Neuronal stem cell (in vitro differentiated cells): ENCODE results near the gene MBOAT1.

Source experiments
- DNase-seq: peaks from one replicate; pipeline ENCODE4 v3.0.0-alpha.2; 2013; ENCODE audit warnings: low spot score
- H2AFZ ChIP-seq: one replicate; pipeline ENCODE4 v1.6.1; 2013; ENCODE audit warnings: mild to moderate bottlenecking, low read length, inconsistent platforms
- H2AK5ac ChIP-seq: 2 replicates; pipeline ENCODE4 v1.6.1; 2013; ENCODE audit warnings: low read depth, mild to moderate bottlenecking, inconsistent platforms, low read length, moderate library complexity, mixed read lengths
- H2BK120ac ChIP-seq: 2 replicates; pipeline ENCODE4 v1.6.1; 2013; ENCODE audit warnings: low read depth, mild to moderate bottlenecking, inconsistent platforms, low read length, moderate library complexity, mixed read lengths
- H2BK12ac ChIP-seq: one replicate; pipeline ENCODE4 v1.6.1; 2013; ENCODE audit warnings: low read length, inconsistent platforms
- H2BK15ac ChIP-seq: 2 replicates; pipeline ENCODE4 v1.6.1; 2013; ENCODE audit warnings: mild to moderate bottlenecking, low read length, inconsistent platforms, mixed read lengths
- H2BK5ac ChIP-seq: one replicate; pipeline ENCODE4 v1.6.1; 2013; ENCODE audit warnings: inconsistent platforms, mild to moderate bottlenecking, low read length, moderate library complexity
- H3K14ac ChIP-seq: one replicate; pipeline ENCODE4 v1.6.1; 2013; ENCODE audit warnings: low read length, inconsistent platforms
- H3K18ac ChIP-seq: 2 replicates; pipeline ENCODE4 v1.6.1; 2013; ENCODE audit warnings: low read length, inconsistent platforms
- H3K23ac ChIP-seq: 2 replicates; pipeline ENCODE4 v1.6.1; 2013; ENCODE audit warnings: low read depth, mild to moderate bottlenecking, mixed read lengths, low read length, inconsistent platforms; ENCODE audit not compliant: poor library complexity
- H3K27ac ChIP-seq: replicated peaks from 3 replicates; pipeline ENCODE4 v1.5.1; 2013; ENCODE audit warnings: low read length, inconsistent platforms
- H3K27me3 ChIP-seq, 3 experiments: 2 replicates each; pipeline ENCODE4 v1.6.1; 2013; ENCODE audit warnings: low read length in 3 of 3, mild to moderate bottlenecking in 2 of 3, inconsistent platforms in 1 of 3, low read depth in 1 of 3, mixed read lengths in 1 of 3, moderate library complexity in 1 of 3; ENCODE audit not compliant: control insufficient read depth in 3 of 3, insufficient read depth in 3 of 3
- H3K36me3 ChIP-seq, 2 donors: replicated peaks in 1 of 2; 2 replicates each; pipeline ENCODE4 v1.6.1; 2013; ENCODE audit warnings: low read length in 2 of 2; ENCODE audit not compliant: control insufficient read depth in 2 of 2, insufficient read depth in 2 of 2
- H3K4ac ChIP-seq: 2 replicates; pipeline ENCODE4 v1.6.1; 2013; ENCODE audit warnings: inconsistent platforms, mild to moderate bottlenecking, low read length, moderate library complexity
- H3K4me1 ChIP-seq, 2 donors: 1 replicate in 1 of 2; 2 replicates in 1 of 2; pipeline ENCODE4 v1.6.1; 2013; ENCODE audit warnings: low read length in 2 of 2, low read depth in 1 of 2; ENCODE audit not compliant: control insufficient read depth in 2 of 2, insufficient read depth in 1 of 2
- H3K4me2 ChIP-seq: one replicate; pipeline ENCODE4 v1.6.1; 2013; ENCODE audit warnings: mild to moderate bottlenecking, low read length, inconsistent platforms; ENCODE audit not compliant: insufficient read depth, poor library complexity, severe bottlenecking
- H3K4me3 ChIP-seq, 2 donors: 2 replicates each; pipeline ENCODE4 v1.5.1; 2013; ENCODE audit warnings: low read length in 2 of 2, mild to moderate bottlenecking in 2 of 2, inconsistent platforms in 1 of 2, moderate library complexity in 1 of 2
- H3K79me1 ChIP-seq: one replicate; pipeline ENCODE4 v1.6.1; 2013; ENCODE audit warnings: low read depth, mild to moderate bottlenecking, inconsistent platforms, low read length, moderate library complexity
- H3K9ac ChIP-seq: one replicate; pipeline ENCODE4 v1.6.1; 2013; ENCODE audit warnings: mild to moderate bottlenecking, low read depth, low read length, inconsistent platforms; ENCODE audit not compliant: poor library complexity
- H3K9me3 ChIP-seq, 2 donors: replicated peaks in 1 of 2; 2 replicates each; pipeline versions ENCODE3 to v1.6.1; 2013; ENCODE audit warnings: low read length in 2 of 2, mild to moderate bottlenecking in 2 of 2, inconsistent platforms in 1 of 2, low read depth in 1 of 2, mixed read lengths in 1 of 2, moderate library complexity in 1 of 2; ENCODE audit not compliant: control insufficient read depth in 2 of 2, insufficient read depth in 1 of 2
- H4K8ac ChIP-seq: one replicate; pipeline ENCODE4 v1.6.1; 2013; ENCODE audit warnings: low read depth, mild to moderate bottlenecking, inconsistent platforms, low read length, moderate library complexity
- H4K91ac ChIP-seq: one replicate; pipeline ENCODE4 v1.6.1; 2013; ENCODE audit warnings: low read length, low read depth, mild to moderate bottlenecking, inconsistent platforms; ENCODE audit not compliant: poor library complexity
- WGBS, 2 donors: extraction: QIAGEN DNeasy Blood & Tissue Kit; methylation state at CpG; one replicate each; pipeline ENCODE4 v1.1.7; 2013; ENCODE audit warnings: missing lambda C conversion rate in 2 of 2, mixed read lengths in 1 of 2; ENCODE audit not compliant: insufficient read length in 2 of 2, insufficient replicate concordance in 1 of 2; ENCODE audit errors: extremely low coverage in 2 of 2; 5-methylcytosine and 5-hydroxymethylcytosine counted together

Gene MBOAT1

DNA sequence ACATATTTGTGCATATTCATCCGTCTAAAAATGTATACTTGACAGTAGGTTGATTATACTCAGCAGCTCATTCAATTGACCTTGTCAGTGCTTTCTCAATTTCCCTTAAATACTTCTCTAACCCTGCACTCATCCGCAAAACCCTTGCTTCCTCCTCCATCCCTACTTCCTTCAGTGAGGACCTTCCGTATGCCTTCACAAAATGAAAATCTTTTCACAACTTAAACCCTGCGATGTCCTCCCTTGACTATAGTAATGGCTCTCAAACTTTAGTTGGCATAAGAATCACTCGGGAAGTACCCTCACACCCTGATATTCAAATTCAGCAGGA is 5.2 kb downstream of the MBOAT1 start:
- no peak overlapping the region for H3K4ac ChIP-seq
- H3K27ac ChIP-seq = no peak overlapping the region
- H3K79me1 ChIP-seq = no peaks in the 10 kb centered on the region
- no peak overlapping the region for H2BK5ac ChIP-seq
- no peak overlapping the region for H3K14ac ChIP-seq
- H3K9me3 ChIP-seq = no peaks in the 10 kb centered on the region
- H3K18ac ChIP-seq = no peak overlapping the region
- H2BK15ac ChIP-seq = no peak overlapping the region
- no peak overlapping the region for H2AK5ac ChIP-seq
- no peak for DNase-seq
- H3K4me1 ChIP-seq = peaks cover 3 to 4% of the 10 kb centered on the region in 2 donors
- peaks cover 0 to 16% (median 6%) of the 10 kb centered on the region in 3 experiments for H3K27me3 ChIP-seq
- H2AFZ ChIP-seq = no peak overlapping the region
- H3K36me3 ChIP-seq = no peaks in the 10 kb centered on the region
- no peak overlapping the region for H2BK120ac ChIP-seq
- no peak overlapping the region for H3K4me2 ChIP-seq
- H3K9ac ChIP-seq = no peak overlapping the region
- H3K23ac ChIP-seq = no peak overlapping the region
- WGBS, 2 donors = no CpG with 5 or more reads among the region's 5 CpGs
- H4K91ac ChIP-seq = no peak overlapping the region
- H4K8ac ChIP-seq = no peak overlapping the region
- no peak overlapping the region for H2BK12ac ChIP-seq
- H3K4me3 ChIP-seq = no peak overlapping the region

DNA sequence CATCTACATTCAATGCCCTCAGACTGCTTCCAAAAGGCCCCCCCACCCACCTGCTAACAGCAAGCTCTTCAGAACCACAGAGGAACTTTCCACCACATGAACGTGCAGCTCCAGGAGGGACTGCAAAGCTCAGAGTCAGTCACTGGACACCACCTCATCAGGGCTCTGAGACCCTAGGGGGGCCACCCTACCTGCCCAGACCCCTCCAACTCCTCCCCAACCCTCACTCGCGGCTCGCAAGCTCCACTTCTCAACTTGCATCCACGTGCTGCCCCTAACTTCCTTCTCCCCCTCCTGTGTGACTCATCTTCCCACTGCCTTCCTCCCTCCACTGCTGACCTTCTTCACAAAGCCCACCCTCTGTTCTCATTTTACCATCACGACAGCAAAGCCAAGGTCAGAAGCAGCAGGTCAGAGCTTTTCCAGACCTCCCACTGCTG is 6.5 kb downstream of the MBOAT1 start:
- H2BK12ac ChIP-seq = no peak overlapping the region
- no peak overlapping the region for H4K91ac ChIP-seq
- no peak overlapping the region for H3K14ac ChIP-seq
- no CpG with 5 or more reads among the region's 6 CpGs for WGBS, 2 donors
- no peak overlapping the region for H3K23ac ChIP-seq
- no peak overlapping the region for H3K4me2 ChIP-seq
- H3K79me1 ChIP-seq = no peaks in the 10 kb centered on the region
- no peak overlapping the region for H2AK5ac ChIP-seq
- no peak overlapping the region for H2BK120ac ChIP-seq
- H3K27ac ChIP-seq = no peak overlapping the region
- H3K18ac ChIP-seq = no peak overlapping the region
- no peak overlapping the region for H4K8ac ChIP-seq
- peaks cover 0 to 3% (median 0%) of the 10 kb centered on the region in 3 experiments for H3K27me3 ChIP-seq
- DNase-seq = no peak
- H3K36me3 ChIP-seq = no peaks in the 10 kb centered on the region
- no peak overlapping the region for H2BK15ac ChIP-seq
- peaks cover 0 to 6% of the 10 kb centered on the region in 2 donors for H3K4me1 ChIP-seq
- no peak overlapping the region for H3K9ac ChIP-seq
- no peaks in the 10 kb centered on the region for H3K9me3 ChIP-seq
- peak overlapping the region; percentile 20 for H3K4ac ChIP-seq
- no peak overlapping the region for H3K4me3 ChIP-seq
- H2AFZ ChIP-seq = no peak overlapping the region
- no peak overlapping the region for H2BK5ac ChIP-seq

DNA sequence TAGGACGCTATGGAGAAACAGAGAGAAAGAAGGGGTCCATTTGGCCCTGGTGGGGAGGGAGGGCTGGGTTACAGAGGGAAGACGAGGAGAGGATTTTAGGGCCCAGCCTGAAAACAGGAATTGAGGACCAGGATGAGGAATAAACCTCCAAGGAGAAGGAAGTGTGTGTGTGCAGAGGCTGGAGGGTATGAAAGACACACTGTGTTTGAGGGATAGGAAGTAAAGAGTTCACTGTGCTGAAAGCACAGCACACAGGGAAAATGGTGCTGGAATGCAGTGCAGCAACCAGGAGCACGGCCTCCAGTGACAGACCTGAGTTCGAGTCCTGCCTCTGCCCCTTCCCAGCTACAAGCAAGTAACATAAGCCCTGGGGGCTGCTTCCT is 7.8 kb downstream of the MBOAT1 start:
- H3K27me3 ChIP-seq = no peaks in the 10 kb centered on the region
- no peaks in the 10 kb centered on the region for H3K9me3 ChIP-seq
- no peak overlapping the region for H4K91ac ChIP-seq
- peaks cover 0 to 7% of the 10 kb centered on the region in 2 donors for H3K4me1 ChIP-seq
- no peak overlapping the region for H3K4ac ChIP-seq
- no peak overlapping the region for H3K23ac ChIP-seq
- H2AFZ ChIP-seq = no peak overlapping the region
- H2BK5ac ChIP-seq = no peak overlapping the region
- no peaks in the 10 kb centered on the region for H3K36me3 ChIP-seq
- no peak overlapping the region for H3K14ac ChIP-seq
- no peak overlapping the region for H3K18ac ChIP-seq
- H4K8ac ChIP-seq = no peak overlapping the region
- no peak overlapping the region for H2BK120ac ChIP-seq
- H3K4me2 ChIP-seq = no peak overlapping the region
- no peak overlapping the region for H3K9ac ChIP-seq
- H3K27ac ChIP-seq = no peak overlapping the region
- no peak overlapping the region for H2BK15ac ChIP-seq
- no CpG with 5 or more reads among the region's 4 CpGs for WGBS, 2 donors
- no peaks in the 10 kb centered on the region for H3K79me1 ChIP-seq
- no peak for DNase-seq
- H3K4me3 ChIP-seq = no peak overlapping the region
- no peak overlapping the region for H2AK5ac ChIP-seq
- no peak overlapping the region for H2BK12ac ChIP-seq

DNA sequence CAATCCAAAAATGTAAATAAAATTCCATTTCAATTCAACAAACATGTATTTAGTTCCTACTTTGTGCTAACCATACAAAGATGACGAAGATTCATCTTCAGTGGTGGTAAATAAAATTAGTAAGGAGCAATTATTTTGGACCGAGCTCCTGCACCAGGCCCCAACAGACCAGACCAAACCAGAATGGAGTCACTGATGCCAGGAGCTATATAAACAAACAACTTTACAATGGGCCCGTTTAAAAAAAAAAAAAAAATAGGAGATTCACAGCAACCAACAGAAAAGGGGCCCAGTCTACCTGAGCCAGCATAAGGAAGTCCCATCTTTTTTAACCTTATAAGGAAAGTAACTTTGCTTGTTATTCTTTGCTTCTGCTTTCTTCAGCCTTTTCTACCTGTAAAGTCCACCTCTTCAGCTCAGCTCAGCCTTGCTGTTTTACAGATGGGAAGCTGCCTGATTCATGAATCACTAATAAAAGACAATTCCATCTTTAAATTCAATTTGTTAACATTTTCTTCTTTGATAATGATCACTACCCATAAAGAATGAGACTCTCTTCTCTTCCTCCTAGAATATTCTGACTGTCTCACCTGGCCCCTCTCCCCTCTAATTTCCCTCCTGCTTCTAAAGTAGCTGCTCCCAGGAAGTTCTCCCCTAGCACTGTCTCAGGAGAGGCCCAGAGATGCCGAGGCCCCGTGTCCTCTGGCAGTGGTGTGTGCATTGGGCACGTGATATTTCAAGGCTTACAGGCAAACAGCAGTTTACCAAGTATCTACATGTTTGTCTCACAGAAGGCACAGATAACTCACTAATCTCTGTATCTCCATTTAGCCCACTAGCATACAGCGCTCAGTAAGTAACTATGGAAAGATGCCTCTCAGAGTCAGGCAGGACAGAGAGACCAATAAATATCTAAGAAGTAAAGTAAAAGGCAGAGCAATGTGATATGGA is 8.4 kb downstream of the MBOAT1 start:
- no peak overlapping the region for H2AK5ac ChIP-seq
- H2BK12ac ChIP-seq = no peak overlapping the region
- DNase-seq = no peak
- no peak overlapping the region for H2BK120ac ChIP-seq
- H3K4me2 ChIP-seq = no peak overlapping the region
- no peak overlapping the region for H3K4ac ChIP-seq
- no peak overlapping the region for H4K91ac ChIP-seq
- H3K27me3 ChIP-seq = no peaks in the 10 kb centered on the region
- no peak overlapping the region for H3K4me3 ChIP-seq
- no peak overlapping the region for H2AFZ ChIP-seq
- no peaks in the 10 kb centered on the region for H3K9me3 ChIP-seq
- H3K36me3 ChIP-seq = no peaks in the 10 kb centered on the region
- H3K27ac ChIP-seq = no peak overlapping the region
- no peak overlapping the region for H3K9ac ChIP-seq
- H3K23ac ChIP-seq = no peak overlapping the region
- peaks cover 0 to 7% of the 10 kb centered on the region in 2 donors for H3K4me1 ChIP-seq
- no peak overlapping the region for H4K8ac ChIP-seq
- H3K79me1 ChIP-seq = no peaks in the 10 kb centered on the region
- no peak overlapping the region for H2BK5ac ChIP-seq
- WGBS, 2 donors = no CpG with 5 or more reads among the region's 7 CpGs
- H3K14ac ChIP-seq = no peak overlapping the region
- H2BK15ac ChIP-seq = no peak overlapping the region
- no peak overlapping the region for H3K18ac ChIP-seq
